ENCODE data around the gene CAD. TPM values are rescaled to one million over a fixed set of nuclear protein-coding genes. Genes with fewer than 3 reads are reported as not detected.

Gene CAD
- total and polyA plus RNA-seq, 10 of the 15 experiments (the other 5 are each of a cell fraction or from before 2014, with no cell fraction given), result 7.6 to 119 (median 50.7) TPM

- no peaks in the 10 kb centered on the region for H4K20me1 ChIP-seq (ENCODE audit: control insufficient read depth, insufficient read depth)
- DNase-seq (ENCODE audit: low read depth, low spot score), result no peak
- ChIA-PET POLR2A (no interaction called here), CTCF (no interaction called here), SMC1A (ENCODE audit: uncharacterized antibody, unreplicated experiment) (no interaction called here), RAD21 (ENCODE audit: unreplicated experiment) (interaction anchor here (1.0 kb wide), 1 partner anchor 18 kb away, joined by 3 read pairs; no protein-coding TSS in a partner anchor)
- peaks cover 18% of the 10 kb centered on the region for H3K4me1 ChIP-seq (ENCODE audit: control insufficient read depth, insufficient read depth, low read length)
- WGBS (ENCODE audit: insufficient coverage, insufficient replicate concordance, low lambda C conversion rate, missing lambda C conversion rate), result 19% methylated on average over 12 of the region's 40 CpGs
- in situ Hi-C loops (cut with MboI), result no loop called here
- no peak overlapping the region for H3K27ac ChIP-seq (ENCODE audit: control insufficient read depth, insufficient read depth)
- H3K9me3 ChIP-seq (replicated peaks; ENCODE audit: control insufficient read depth, insufficient read depth, low read length), result no peaks in the 10 kb centered on the region
- no peak for FAIRE-seq
- peak overlapping the region; percentile 82; the same call in 1 of the 2 replicates for H3K4me2 ChIP-seq (ENCODE audit: control insufficient read depth, insufficient read depth)
- BruUV-seq (replicated peaks), result no TSS peak
- H3K4me3 ChIP-seq, result no peak overlapping the region
- ATAC-seq, result no peak
- H3K9ac ChIP-seq (ENCODE audit: control insufficient read depth, insufficient read depth, low read length), result no peak overlapping the region
- H2AFZ ChIP-seq (ENCODE audit: control insufficient read depth, low read depth, low read length), result no peak overlapping the region
- H3K79me2 ChIP-seq (ENCODE audit: control insufficient read depth, insufficient read depth, low read length), result no peaks in the 10 kb centered on the region
- intact Hi-C loops (cut with micrococcal nuclease; ENCODE audit: unreplicated experiment), result no loop called here
- peaks cover 24 to 41% of the 10 kb centered on the region in 2 experiments for H3K27me3 ChIP-seq (replicated peaks in 1 of 2; ENCODE audit: control insufficient read depth in 2 of 2, insufficient read depth in 2 of 2, low read length in 1 of 2)
- H3K36me3 ChIP-seq (ENCODE audit: control insufficient read depth in 2 of 2, insufficient read depth in 2 of 2, low read length in 1 of 2), result no peaks in the 10 kb centered on the region
- TF ChIP-seq ZBTB4 (CRISPR knock-in tag; IDR thresholded peaks at IDR 0.05) (no peak), EZH2 (IDR thresholded peaks at IDR 0.05; ENCODE audit: borderline replicate concordance, control insufficient read depth, low read depth, low read length) (no peak), ZNF384 (IDR thresholded peaks at IDR 0.05; ENCODE audit: borderline replicate concordance, low read depth, low read length) (no peak), ZNF24 (IDR thresholded peaks at IDR 0.05) (no peak), IKZF1 (conservative IDR thresholded peaks at IDR 0.05) (peak; percentile 26; the same call in 1 of the 2 replicates)
Observed at GRCh38 chr2:27261926-27262298, 44.7 kb downstream of the CAD start.

Data from GM12878 (cell line).